SU-DHL-6 (cell line): ENCODE results near the gene SNCG.
A peak's percentile ranks its signal among the peaks of the same experiment; 100 is the strongest.

Experiments used
- H2AFZ ChIP-seq: fragments of 200-600 bp; sonication (generic); 2 replicates; pipeline ENCODE4 v1.6.1; 2014; ENCODE audit warnings: low read depth, mild to moderate bottlenecking, moderate library complexity, mixed read lengths, antibody characterized with exemption, low read length; ENCODE audit not compliant: severe bottlenecking
- H3F3A ChIP-seq: fragments of 200-600 bp; shearing (Covaris generic); 2 replicates; pipeline ENCODE4 v1.6.0; 2016; ENCODE audit warnings: antibody characterized with exemption, mild to moderate bottlenecking; ENCODE audit not compliant: insufficient read depth
- H3K27ac ChIP-seq: fragments of 200-600 bp; sonication (generic); 2 replicates; pipeline ENCODE4 v1.5.1; 2016; ENCODE audit warnings: low read depth, mild to moderate bottlenecking, low read length, moderate library complexity, mixed read lengths
- H3K27me3 ChIP-seq: fragments of 200-600 bp; sonication (generic), shearing (Covaris generic); 2 replicates; pipeline ENCODE4 v1.6.0; 2014; ENCODE audit warnings: mild to moderate bottlenecking, low read length
- H3K36me3 ChIP-seq: fragments of 200-600 bp; sonication (generic); 2 replicates; pipeline ENCODE4 v1.6.1; 2014; ENCODE audit warnings: mild to moderate bottlenecking, low read length, mixed read lengths
- H3K4me2 ChIP-seq: fragments of 300-600, 200-600 bp; shearing (Covaris generic), sonication (generic); 2 replicates; pipeline ENCODE4 v1.6.0; 2014; ENCODE audit warnings: low read length, low read depth, mild to moderate bottlenecking; ENCODE audit not compliant: poor library complexity, severe bottlenecking
- H3K4me3 ChIP-seq: fragments of 200-600 bp; sonication (generic); 2 replicates; pipeline ENCODE4 v1.5.1; 2014; ENCODE audit warnings: antibody characterized with exemption, low read length, mild to moderate bottlenecking, mixed read lengths; ENCODE audit not compliant: insufficient read depth, poor library complexity, severe bottlenecking
- H3K79me2 ChIP-seq: fragments of 200-600 bp; sonication (generic); 2 replicates; pipeline ENCODE4 v1.6.1; 2014; ENCODE audit warnings: mild to moderate bottlenecking, low read length, moderate library complexity; ENCODE audit not compliant: insufficient read depth
- H3K9ac ChIP-seq: fragments of 200-600 bp; sonication (generic); 2 replicates; pipeline ENCODE4 v1.7.0; 2014; ENCODE audit warnings: mild to moderate bottlenecking, low read length
- H3K9me2 ChIP-seq: fragments of 200-600 bp; sonication (generic); replicated peaks from 2 replicates; pipeline ENCODE4 v1.6.1; 2014; ENCODE audit warnings: low read length; ENCODE audit not compliant: insufficient read depth
- H3K9me3 ChIP-seq: fragments of 200-600 bp; sonication (generic); 2 replicates; pipeline ENCODE4 v1.6.1; 2014; ENCODE audit warnings: low read length, mixed read lengths; ENCODE audit not compliant: insufficient read depth
- H4K20me1 ChIP-seq: fragments of 200-600 bp; sonication (generic); 2 replicates; pipeline ENCODE4 v1.6.1; 2014; ENCODE audit warnings: low read depth, mild to moderate bottlenecking, antibody characterized with exemption, low read length, moderate library complexity, mixed read lengths
- CTCF ChIP-seq: fragments of 200-600 bp; sonication (generic); IDR thresholded peaks from one replicate; pipeline ENCODE4 v1.5.1; 2017; ENCODE audit warnings: antibody characterized with exemption, mild to moderate bottlenecking, low read length, moderate library complexity; ENCODE audit not compliant: insufficient read depth, poor library complexity, severe bottlenecking
- EZH2phosphoT487 ChIP-seq: fragments of 200-600 bp; sonication (generic), shearing (Covaris generic); conservative IDR thresholded peaks from 2 replicates; pipeline ENCODE4 v1.6.1; 2018; ENCODE audit warnings: mild to moderate bottlenecking, antibody characterized with exemption, low read length, moderate library complexity, mixed read lengths

SNCG gene

GRCh38 chr10:86968994-86969355 is 10.6 kb downstream of the SNCG start:
- Histone ChIP-seq H3K9me3 (no peaks in the 10 kb centered on the region), H3K4me3 (no peak overlapping the region), H4K20me1 (no peaks in the 10 kb centered on the region), H3K9me2 (no peaks in the 10 kb centered on the region), H3K27ac (no peak overlapping the region), H2AFZ (no peak overlapping the region), H3K27me3 (no peaks in the 10 kb centered on the region), H3K4me2 (no peak overlapping the region), H3F3A (no peaks in the 10 kb centered on the region), H3K79me2 (no peaks in the 10 kb centered on the region), H3K36me3 (no peaks in the 10 kb centered on the region), H3K9ac (no peak overlapping the region)
- no peak for TF ChIP-seq EZH2phosphoT487
- TF ChIP-seq CTCF, result no peak

GRCh38 chr10:86969421-86970041 is 11.1 kb downstream of the SNCG start:
- Histone ChIP-seq H3K4me3 (no peak overlapping the region), H3F3A (no peaks in the 10 kb centered on the region), H3K36me3 (no peaks in the 10 kb centered on the region), H3K27ac (no peak overlapping the region), H2AFZ (no peak overlapping the region), H3K27me3 (no peaks in the 10 kb centered on the region), H3K9me3 (no peaks in the 10 kb centered on the region), H3K79me2 (no peaks in the 10 kb centered on the region), H3K9me2 (no peaks in the 10 kb centered on the region), H4K20me1 (no peaks in the 10 kb centered on the region), H3K9ac (no peak overlapping the region), H3K4me2 (no peak overlapping the region)
- TF ChIP-seq CTCF (no peak), EZH2phosphoT487 (no peak)

- Histone ChIP-seq H3K4me3 (peak overlapping the region; percentile 53), H3F3A (no peaks in the 10 kb centered on the region), H3K4me2 (peak overlapping the region; percentile 68), H3K9me2 (no peaks in the 10 kb centered on the region), H3K27me3 (no peaks in the 10 kb centered on the region), H3K36me3 (no peaks in the 10 kb centered on the region), H3K9ac (peak overlapping the region; percentile 61), H3K79me2 (no peaks in the 10 kb centered on the region), H4K20me1 (no peaks in the 10 kb centered on the region), H2AFZ (peak overlapping the region; percentile 97), H3K9me3 (no peaks in the 10 kb centered on the region), H3K27ac (no peak overlapping the region)
- no peak for TF ChIP-seq CTCF
- TF ChIP-seq EZH2phosphoT487, result no peak
These were observed 12.0 kb downstream of the SNCG start for GRCh38 chr10:86970162-86970981.
